GM19099 (cell line): ENCODE data around the gene BRAT1.

Experiments
- POLR2A ChIP-seq: IDR thresholded peaks from 3 replicates; pipeline ENCODE4 v1.6.1; 2011; ENCODE audit warnings: low read depth; ENCODE audit not compliant: insufficient read length; ENCODE audit errors: extremely low read depth

BRAT1 gene

DNA sequence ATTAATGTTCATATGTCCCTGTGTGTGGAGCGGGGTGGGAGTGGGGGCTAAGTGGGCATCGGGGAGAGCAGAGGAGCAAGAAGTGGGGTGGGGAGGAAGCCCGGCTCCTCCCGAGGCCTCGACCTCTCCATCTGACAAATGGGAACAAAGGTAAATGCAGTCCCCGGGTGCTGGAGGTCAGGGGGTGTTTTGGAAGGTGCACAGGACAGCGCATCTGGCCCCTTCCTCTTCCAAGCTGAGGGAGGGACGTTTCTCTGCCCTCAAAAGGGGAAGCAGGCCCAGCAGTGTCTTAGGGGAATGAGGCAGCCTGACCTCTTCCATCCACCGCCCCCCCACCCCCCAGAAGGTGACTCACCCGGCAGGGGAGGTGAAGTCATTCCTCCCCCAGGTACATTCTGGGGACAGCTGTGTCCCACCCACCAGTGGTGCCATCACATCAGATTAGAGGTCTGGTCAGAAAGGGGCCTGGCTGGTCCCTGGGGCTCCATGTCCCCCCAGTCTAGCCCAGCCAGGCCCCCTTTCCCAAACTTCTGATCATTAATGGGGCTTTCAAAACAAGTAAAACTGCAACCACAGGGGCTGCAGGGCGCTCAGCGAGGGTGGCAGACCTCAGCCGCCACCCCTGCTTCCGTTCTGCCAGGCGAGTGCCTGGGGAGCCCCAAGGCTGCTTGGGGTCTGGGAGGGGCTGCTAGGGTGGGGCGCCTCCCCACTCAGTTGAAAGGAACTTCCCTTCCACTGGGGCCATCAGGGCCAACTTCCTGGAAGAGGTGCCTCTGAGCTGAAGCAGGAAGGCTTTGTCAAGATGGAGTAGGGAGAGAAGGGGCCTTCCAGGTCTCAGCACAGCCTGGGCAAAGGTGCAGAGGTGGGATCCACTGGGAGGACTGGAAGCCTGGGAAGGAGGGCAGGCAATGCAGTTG is 25.0 kb downstream of the BRAT1 start:
- no peak for TF ChIP-seq POLR2A

DNA sequence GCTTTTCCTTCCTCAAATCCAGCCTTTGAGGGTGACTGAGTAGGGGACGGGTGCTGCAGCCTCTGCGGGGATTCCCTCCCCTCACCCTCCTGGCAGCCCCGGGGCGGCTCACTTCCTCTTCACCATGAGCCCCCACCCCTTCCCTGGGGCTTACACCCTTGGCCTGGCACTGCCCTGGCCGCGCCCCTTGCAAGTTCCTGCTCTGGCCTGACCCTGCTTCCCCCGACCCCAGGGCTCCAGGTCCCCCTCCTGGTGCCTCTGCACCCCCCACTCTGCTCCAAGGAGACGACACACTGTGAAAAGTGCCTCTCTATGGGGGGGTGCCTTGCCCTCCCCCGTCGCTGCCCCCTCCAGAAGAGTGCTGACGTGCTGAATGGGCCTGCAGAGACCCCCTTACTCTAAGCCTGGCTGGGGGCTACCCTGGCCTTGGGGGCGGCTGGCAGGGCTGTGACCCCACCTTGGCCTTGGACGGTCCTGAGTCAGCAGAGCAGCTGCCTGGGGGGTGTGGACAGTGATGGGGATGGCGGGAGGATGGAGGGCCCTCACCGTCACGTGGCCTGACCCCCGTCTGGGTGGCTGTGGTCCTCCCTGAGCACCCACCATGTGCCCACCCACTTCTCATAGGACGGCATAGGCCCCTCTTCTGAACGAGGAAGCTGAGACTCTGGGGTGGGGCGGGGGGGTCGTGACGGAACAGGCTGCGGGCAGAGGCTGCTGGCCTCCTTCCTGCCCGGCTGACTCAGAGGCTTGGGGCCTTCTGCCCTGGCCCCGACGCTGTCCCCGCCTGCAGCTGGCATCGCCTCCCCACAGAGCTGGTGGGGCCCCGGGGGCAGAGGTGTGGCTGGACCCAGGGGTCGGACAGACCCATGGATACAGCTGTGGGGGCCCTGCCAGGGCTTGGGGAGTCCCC is 25.9 kb downstream of the BRAT1 start:
- TF ChIP-seq POLR2A: no peak

DNA sequence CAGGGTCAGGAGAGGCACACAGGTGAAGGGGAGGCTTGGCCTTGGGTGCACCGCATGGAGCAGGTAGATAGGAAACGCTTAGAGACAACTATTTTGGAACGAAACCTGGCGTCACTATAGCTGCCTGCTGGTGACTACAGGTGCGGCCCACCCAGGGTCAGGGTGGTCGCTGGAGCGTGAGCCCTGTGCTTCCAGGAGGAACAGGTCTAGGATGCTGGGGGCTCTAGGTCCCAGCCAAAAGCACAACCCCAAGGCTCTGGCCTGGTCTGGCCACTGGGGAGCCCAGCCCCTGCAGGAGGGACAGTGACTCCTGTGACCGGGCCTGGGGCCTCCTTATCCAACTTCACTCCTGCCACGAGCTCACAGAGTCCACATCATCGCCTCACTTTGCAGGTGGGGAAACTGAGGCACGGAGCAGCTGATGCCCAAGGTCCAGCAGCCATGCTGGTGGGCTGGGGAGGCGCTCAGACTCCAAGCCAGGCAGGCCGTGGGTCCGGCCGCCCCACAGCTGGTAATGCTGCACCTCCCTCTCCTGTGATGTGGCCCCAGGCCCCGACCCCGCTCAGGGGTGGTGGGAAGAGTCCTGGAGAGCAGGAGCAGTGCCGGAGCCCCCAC is 26.7 kb downstream of the BRAT1 start:
- TF ChIP-seq POLR2A: no peak

DNA sequence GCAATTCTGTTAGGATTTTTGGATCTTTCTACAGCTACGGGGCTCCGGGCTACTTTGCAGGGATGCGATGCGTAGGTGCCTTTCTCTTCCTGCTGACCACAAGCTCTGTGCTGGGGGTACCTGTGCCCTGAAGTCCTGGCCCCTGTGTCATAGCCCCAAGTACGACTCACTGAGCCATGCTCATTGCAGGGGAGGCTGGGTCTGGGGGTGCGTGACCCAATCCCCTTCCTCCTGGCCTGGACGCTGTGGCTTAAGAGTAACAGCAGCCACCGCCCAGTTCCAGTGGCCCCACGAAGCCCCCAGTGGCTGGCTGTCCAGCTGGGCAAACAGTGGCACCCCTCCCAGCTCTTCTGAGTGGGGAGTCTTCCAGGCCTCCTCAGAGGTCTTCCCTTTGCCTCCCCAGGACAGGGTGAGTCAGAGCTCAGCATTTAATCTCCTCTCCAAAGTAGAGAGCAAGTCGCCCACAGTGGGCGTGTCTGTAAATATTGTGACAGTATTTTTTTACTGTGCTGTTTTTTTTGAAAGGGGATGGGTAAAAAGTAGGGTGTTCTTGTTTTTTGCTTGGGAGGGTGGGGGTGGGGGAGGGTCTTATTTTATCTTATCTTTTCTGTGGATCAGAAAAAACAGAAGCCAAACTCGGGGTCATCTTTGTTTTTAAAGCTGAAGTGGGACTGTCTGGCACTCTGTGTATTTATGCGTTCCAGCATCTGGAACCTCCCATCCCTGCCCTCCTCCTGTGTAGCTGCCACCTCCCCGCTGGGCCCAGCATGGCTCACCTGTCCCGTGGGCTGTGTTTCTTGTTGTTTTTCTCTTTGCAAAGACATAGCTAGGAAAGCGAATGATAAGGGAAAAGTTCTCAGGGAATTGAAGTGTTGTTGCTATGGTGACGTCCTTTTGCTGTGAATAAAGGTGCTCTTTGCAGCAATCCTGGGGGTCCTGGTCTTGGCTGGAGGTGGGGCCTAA is 27.5 kb downstream of the BRAT1 start:
- no peak for TF ChIP-seq POLR2A

DNA sequence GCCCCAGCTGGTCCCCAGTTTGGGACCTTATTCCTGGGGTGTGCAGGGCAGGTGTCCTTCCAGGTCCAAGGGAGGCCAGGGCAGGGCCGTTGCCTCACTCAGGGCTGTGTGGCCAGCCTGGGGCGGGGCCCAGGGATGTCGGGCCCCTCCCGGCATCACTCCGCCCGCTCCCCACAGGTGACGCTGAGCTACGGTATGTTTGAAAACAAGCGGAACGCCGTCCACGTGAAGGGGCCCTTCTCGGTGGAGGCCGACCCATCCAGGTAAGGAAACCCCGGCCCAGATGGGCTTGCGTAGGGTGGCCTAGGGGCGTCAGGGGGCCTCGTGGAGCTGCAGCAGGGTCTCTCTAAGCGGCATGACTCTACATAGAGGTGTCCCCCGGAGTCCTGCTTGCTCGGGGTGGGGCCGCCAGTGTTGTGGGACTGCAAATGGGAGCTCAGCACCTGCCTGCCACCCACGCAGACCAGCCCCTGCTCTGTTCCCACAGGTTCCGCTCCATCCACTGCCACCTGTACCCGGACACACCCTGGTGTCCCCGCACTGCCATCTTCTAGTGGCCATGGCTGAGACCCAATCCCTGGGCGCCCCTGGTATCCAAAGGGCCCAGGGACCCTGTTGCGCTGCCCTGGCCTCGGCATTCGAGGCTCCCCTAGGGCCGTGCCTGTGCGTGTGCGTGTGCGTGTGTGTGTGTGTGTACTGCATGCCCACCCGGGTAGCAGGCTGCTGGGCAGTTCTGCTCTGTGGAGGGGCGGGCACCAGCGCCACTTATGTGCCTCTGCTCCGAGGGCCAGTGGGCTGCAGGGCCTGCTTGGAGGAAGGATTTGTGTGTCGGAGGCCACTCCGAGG is 28.4 kb downstream of the BRAT1 start:
- TF ChIP-seq POLR2A: no peak

DNA sequence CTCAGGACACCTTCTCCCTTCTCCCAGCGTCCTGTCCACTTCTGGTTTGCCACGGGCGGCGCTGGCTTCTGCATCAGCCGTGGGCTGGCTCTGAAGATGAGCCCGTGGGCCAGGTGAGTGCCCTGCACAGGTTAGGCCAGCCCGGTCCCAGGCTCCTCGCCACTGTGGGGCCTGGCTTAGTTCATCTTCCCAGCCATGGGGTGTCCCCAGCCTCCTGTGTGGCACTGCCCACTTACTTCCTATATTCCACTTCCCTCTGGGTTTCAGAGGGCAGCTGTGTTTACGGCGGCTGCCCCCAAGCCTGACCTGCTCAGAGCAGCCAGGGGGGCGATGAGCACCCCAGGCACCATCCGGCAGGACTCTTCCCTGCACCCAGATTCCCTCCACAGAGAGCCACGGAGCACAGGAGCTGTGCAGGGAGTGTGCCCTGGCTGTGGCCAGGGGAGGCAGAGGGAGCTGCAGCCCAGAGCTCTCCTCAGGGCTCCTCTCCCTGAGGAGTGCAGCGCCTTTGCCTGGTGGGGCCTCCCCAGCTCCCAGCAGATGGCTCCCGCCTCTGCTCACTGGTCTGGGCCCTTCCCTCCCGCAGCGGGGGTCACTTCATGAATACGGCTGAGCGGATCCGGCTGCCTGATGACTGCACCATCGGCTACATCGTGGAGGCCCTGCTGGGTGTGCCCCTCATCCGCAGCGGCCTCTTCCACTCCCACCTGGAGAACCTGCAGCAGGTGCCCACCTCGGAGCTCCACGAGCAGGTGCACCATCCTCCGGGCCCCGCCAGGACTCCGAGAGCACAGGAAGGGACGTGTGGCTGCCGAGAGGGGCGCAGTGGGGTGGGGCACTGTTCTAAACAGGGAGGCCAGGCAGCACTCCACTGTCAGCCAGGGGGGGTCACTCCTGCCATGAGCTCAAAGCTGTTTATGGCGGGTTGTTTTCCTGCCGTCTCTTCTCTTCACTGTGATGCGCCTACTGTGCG is 29.4 kb downstream of the BRAT1 start:
- no peak for TF ChIP-seq POLR2A

DNA sequence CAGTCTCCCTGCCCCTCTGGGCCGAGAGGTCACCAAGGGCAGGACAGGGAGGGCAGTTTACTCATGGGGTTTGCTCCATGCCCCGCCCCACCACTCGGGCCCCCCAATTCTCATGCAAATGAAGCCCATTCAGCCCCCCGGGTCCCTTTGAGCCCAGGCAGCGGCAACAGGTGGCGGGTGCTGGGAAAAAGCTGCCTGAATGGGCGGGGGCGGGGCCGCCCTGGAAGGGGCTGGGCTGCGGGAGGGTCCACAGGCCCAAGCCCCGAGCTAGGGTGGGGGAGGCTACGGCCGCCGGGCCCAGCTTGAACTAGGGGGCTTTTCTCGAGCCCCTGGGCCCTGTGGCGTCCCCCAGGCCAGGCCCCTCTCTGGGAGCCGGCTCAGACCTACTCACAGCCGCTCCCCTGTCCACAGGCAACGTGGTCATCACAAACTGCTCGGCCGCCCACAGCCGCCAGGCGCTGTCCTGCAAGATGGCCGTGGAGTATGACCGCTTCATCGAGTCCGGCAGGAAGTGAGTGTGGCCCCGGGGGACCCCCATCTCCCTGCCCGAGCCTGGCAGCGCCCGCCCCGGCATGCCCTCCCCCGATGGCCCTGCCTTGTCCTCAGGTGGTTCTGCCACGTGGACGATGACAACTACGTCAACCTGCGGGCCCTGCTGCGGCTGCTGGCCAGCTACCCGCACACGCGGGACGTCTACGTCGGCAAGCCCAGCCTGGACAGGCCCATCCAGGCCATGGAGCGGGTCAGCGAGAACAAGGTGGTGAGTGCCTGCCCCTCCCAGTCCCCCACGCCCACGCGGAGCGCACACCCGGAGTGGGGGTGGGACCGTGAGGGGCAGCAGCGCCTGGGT is 30.3 kb downstream of the BRAT1 start:
- no peak for TF ChIP-seq POLR2A

DNA sequence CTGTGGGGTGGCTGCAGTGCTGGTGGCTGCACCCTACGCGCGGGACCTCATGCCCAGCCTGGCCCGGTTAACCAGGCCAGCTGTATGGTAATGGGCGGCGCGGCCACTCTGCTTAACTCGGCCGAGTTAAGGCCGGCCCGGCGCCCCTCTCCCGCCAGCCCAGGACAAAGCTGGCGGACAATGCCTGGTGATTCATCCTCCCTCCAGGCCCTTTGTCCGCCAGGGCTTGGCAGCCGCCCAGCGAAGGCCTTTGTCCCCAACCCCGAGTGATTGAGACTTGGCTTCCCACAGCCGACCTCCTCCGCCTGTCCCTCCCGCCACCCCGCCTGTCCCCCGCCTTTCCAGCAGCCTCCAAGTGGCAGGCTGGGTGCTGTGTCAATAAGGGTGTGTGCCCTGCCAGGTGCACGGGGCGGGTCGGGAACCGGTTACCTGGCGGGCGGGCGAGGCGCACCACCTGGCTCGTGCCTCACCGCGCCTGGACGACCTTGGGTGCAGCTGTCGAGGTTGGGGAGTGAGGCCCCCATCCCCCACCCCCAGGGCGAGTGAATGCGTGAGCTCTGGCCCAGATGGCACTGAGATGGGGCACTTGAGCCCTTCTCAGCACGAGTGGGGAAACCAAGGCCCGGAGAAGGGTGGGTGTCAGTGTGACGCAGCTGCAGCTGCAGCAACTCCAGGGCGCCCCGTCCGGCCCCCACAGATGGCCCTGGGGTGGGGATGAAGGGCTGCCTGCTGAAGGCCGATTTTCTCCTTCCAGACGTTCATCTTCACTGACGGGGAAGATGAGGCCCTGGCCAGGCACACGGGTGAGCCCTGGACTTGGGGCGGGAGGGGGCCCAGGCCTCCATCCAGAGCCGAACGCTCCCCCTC is 31.1 kb downstream of the BRAT1 start:
- no peak for TF ChIP-seq POLR2A

DNA sequence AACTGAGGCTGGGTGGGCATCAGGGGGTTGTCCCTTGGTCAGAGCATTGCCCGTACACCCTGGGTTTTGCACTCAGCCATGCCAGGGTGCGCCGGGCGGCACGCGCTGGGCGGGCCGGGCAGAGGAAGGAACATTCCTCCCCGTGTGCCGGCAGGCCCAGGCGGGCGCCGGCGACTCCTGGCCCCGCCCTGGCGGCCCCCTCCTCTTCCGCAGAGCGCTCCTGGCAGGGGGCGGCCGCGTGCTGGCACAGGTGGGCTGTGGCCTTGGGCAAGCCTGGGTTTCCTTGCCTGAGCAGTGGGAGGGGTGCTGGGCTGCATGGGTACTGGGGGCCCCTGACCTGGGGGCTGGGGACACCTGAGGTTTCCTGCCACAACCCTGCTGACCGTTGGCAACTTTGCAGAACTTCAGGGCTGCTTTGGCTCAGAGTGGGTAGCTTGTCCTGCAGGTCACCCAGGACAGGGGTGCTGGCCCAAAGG is 31.8 kb downstream of the BRAT1 start:
- TF ChIP-seq POLR2A: no peak

DNA sequence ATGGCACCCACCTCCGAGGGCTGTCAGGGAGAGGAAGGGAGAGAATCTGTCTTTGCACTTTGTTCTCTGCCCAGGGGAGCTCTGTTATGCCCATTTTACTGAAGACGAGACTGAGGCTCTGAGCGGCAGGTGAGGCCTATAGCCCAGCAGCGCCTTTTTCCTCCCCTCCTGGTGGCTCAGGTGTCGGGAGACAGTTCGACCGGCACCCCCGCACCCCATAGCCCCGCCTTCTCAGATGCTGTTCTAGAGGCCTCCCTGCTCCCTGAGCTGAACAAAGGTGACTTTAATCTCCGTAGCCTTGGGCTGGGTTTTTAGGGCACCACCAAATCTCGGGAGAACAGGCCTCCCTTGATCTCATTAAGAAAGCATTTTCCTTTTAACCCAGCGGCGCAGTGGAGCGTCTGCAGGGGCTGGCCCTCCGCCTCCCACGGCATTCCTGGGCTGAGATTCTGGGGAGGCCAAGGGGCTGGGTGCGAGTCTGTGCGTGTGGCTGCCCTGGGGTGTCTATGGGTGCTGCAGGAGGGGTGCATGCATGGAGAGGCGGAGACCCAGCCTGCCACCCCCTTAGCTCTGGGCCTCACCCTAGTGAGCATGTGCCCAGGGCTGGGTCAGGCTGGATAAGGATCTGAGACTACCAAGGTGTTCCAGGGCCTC is 32.4 kb downstream of the BRAT1 start:
- no peak for TF ChIP-seq POLR2A
